ENCODE data around the gene TMIGD1. TPM values are rescaled to one million over a fixed set of nuclear protein-coding genes. Genes with fewer than 3 reads are reported as not detected.

The TMIGD1 gene
- total RNA-seq, 1 donor from 2014 or later = not detected

DNA sequence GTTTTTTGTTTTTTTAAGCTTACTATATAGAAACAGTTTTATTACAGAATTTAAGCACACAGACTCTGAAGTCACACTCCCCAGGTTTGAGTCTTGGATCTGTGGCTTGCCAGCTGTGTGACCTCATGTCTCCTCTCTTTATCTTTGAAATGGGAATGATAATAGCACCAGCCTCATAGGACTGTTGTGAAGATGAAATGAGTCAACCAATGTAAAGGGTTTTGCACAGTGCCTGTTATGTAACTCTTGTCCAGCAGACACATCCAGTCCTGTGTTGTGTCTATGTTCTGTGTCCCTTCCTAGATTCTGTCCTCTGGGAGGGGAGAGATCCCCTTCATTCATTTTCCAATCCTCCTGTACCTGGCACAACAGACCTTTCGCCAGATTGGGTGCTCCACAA lies 41.8 kb upstream of the TMIGD1 start:
- Mint-ChIP-seq H3K9me3 (no peaks in the 10 kb centered on the region), H3K36me3 (ENCODE audit: low read depth) (no peaks in the 10 kb centered on the region), H3K4me1 (peaks cover 33% of the 10 kb centered on the region), H3K27me3 (ENCODE audit: low read depth) (peaks cover 21% of the 10 kb centered on the region), H3K4me3 (no peak overlapping the region), H3K27ac (ENCODE audit: unreplicated experiment) (no peak overlapping the region)
- DNase-seq (ENCODE audit: low read depth, low spot score) = no peak
- TF ChIP-seq, protein P1, sequence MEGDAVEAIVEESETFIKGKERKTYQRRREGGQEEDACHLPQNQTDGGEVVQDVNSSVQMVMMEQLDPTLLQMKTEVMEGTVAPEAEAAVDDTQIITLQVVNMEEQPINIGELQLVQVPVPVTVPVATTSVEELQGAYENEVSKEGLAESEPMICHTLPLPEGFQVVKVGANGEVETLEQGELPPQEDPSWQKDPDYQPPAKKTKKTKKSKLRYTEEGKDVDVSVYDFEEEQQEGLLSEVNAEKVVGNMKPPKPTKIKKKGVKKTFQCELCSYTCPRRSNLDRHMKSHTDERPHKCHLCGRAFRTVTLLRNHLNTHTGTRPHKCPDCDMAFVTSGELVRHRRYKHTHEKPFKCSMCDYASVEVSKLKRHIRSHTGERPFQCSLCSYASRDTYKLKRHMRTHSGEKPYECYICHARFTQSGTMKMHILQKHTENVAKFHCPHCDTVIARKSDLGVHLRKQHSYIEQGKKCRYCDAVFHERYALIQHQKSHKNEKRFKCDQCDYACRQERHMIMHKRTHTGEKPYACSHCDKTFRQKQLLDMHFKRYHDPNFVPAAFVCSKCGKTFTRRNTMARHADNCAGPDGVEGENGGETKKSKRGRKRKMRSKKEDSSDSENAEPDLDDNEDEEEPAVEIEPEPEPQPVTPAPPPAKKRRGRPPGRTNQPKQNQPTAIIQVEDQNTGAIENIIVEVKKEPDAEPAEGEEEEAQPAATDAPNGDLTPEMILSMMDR (conservative IDR thresholded peaks at IDR 0.05) = no peak

- DNase-seq (ENCODE audit: low read depth, low spot score) = no peak
- TF ChIP-seq, protein P1 (conservative IDR thresholded peaks at IDR 0.05) = no peak
- Mint-ChIP-seq H3K27ac (ENCODE audit: unreplicated experiment) (no peak overlapping the region), H3K4me3 (no peak overlapping the region), H3K36me3 (ENCODE audit: low read depth) (no peaks in the 10 kb centered on the region), H3K27me3 (ENCODE audit: low read depth) (peaks cover 17% of the 10 kb centered on the region), H3K4me1 (peaks cover 27% of the 10 kb centered on the region), H3K9me3 (no peaks in the 10 kb centered on the region)
These were observed 38.9 kb upstream of the TMIGD1 start for GRCh38 chr17:30372755-30373154.

DNA sequence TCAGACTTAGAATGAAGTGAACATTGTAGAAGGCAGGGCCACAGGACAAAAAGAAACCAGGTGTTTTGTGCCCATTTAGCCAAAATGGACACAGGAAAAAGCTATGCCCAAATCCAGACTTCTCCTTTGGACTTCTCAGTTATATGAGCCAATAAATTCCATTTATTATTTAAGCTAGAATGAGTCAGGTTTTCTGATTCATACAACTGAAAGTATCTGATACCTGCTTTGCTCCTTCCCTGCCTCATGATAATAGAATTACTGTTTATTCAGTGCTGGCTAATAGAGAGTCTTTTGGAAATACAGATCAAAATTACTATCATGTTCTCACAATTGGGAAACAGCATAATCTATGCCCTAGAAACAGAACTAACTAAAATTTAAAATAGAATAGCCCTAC lies 36.1 kb upstream of the TMIGD1 start:
- TF ChIP-seq, protein P1 (conservative IDR thresholded peaks at IDR 0.05) = no peak
- no peaks in the 10 kb centered on the region for H3K36me3 Mint-ChIP-seq (ENCODE audit: low read depth)
- peaks cover 13% of the 10 kb centered on the region for H3K4me1 Mint-ChIP-seq
- H3K4me3 Mint-ChIP-seq = no peak overlapping the region
- H3K27ac Mint-ChIP-seq (ENCODE audit: unreplicated experiment) = no peak overlapping the region
- no peaks in the 10 kb centered on the region for H3K9me3 Mint-ChIP-seq
- H3K27me3 Mint-ChIP-seq (ENCODE audit: low read depth) = peaks cover 4% of the 10 kb centered on the region
- DNase-seq (ENCODE audit: low read depth, low spot score) = no peak

- TF ChIP-seq, protein P1 (conservative IDR thresholded peaks at IDR 0.05) = no peak
- Mint-ChIP-seq H3K36me3 (ENCODE audit: low read depth) (no peaks in the 10 kb centered on the region), H3K27ac (ENCODE audit: unreplicated experiment) (peak overlapping the region; percentile 46), H3K27me3 (ENCODE audit: low read depth) (peaks cover 4% of the 10 kb centered on the region), H3K4me1 (peaks cover 13% of the 10 kb centered on the region), H3K4me3 (no peak overlapping the region), H3K9me3 (peaks cover under 1% of the 10 kb centered on the region)
- no peak for DNase-seq (ENCODE audit: low read depth, low spot score)
These were observed 35.3 kb upstream of the TMIGD1 start for GRCh38 chr17:30368912-30369720.

- Mint-ChIP-seq H3K36me3 (ENCODE audit: low read depth) (no peaks in the 10 kb centered on the region), H3K27me3 (ENCODE audit: low read depth) (no peaks in the 10 kb centered on the region), H3K4me3 (no peak overlapping the region), H3K4me1 (peaks cover 13% of the 10 kb centered on the region), H3K27ac (ENCODE audit: unreplicated experiment) (no peak overlapping the region), H3K9me3 (peaks cover 10% of the 10 kb centered on the region)
- no peak for DNase-seq (ENCODE audit: low read depth, low spot score)
- TF ChIP-seq, protein P1 (conservative IDR thresholded peaks at IDR 0.05) = no peak
These were observed 32.7 kb upstream of the TMIGD1 start for GRCh38 chr17:30366536-30366935.
